Fibroblast of lung (primary cell): ENCODE results near the gene ATP2A1. TPM values are rescaled to one million over a fixed set of nuclear protein-coding genes. Genes with fewer than 3 reads are reported as not detected.

Experiments used
- DNase-seq, 2 donors: peaks; one replicate each; pipeline versions ENCODE4 v3.0.0 to v3.0.0-alpha.2; 2010; ENCODE audit warnings: low read depth in 2 of 2
- H2AFZ ChIP-seq: 2 replicates; pipeline ENCODE4 v1.5.1; 2012; ENCODE audit warnings: low read length, control low read depth, inconsistent platforms
- H3K27ac ChIP-seq: 2 replicates; pipeline ENCODE4 v1.5.1; 2011; ENCODE audit warnings: low read length, control low read depth; ENCODE audit not compliant: insufficient read depth
- H3K27me3 ChIP-seq: 2 replicates; pipeline ENCODE4 v1.5.1; 2011; ENCODE audit warnings: mild to moderate bottlenecking, low read length; ENCODE audit not compliant: control insufficient read depth, insufficient read depth
- H3K36me3 ChIP-seq: 2 replicates; pipeline ENCODE4 v1.5.1; 2011; ENCODE audit warnings: low read length; ENCODE audit not compliant: control insufficient read depth, insufficient read depth
- H3K4me1 ChIP-seq: 2 replicates; pipeline ENCODE4 v1.5.1; 2011; ENCODE audit warnings: low read length; ENCODE audit not compliant: control insufficient read depth, insufficient read depth; ENCODE audit errors: extremely low read depth
- H3K4me2 ChIP-seq: 2 replicates; pipeline ENCODE4 v1.5.1; 2011; ENCODE audit warnings: low read length, control low read depth; ENCODE audit not compliant: insufficient read depth; ENCODE audit errors: extremely low read depth
- H3K4me3 ChIP-seq, 4 experiments: fragments of 200-600 bp in 1 of 4; sonication (generic) in 1 of 4; replicated peaks in 1 of 4; 2 replicates each; pipeline ENCODE4 v1.5.1; 2011 to 2016; ENCODE audit warnings: low read length in 4 of 4, low read depth in 3 of 4, mild to moderate bottlenecking in 3 of 4, control low read depth in 2 of 4, inconsistent platforms in 1 of 4, mixed read lengths in 1 of 4; ENCODE audit not compliant: insufficient read depth in 1 of 4; ENCODE audit errors: control extremely low read depth in 1 of 4
- H3K79me2 ChIP-seq: 2 replicates; pipeline ENCODE4 v1.5.1; 2012; ENCODE audit warnings: mild to moderate bottlenecking, low read length, inconsistent platforms; ENCODE audit not compliant: control insufficient read depth, insufficient read depth
- H3K9ac ChIP-seq: 2 replicates; pipeline ENCODE4 v1.5.1; 2011; ENCODE audit warnings: mild to moderate bottlenecking, low read length, control low read depth; ENCODE audit not compliant: insufficient read depth
- H3K9me3 ChIP-seq: 2 replicates; pipeline ENCODE4 v1.5.1; 2012; ENCODE audit warnings: low read depth, low read length; ENCODE audit not compliant: control insufficient read depth, insufficient read depth
- H4K20me1 ChIP-seq: 2 replicates; pipeline ENCODE4 v1.5.1; 2011; ENCODE audit warnings: low read length; ENCODE audit not compliant: control insufficient read depth, insufficient read depth; ENCODE audit errors: extremely low read depth
- CTCF ChIP-seq, 2 donors: IDR thresholded peaks in 1 of 2; conservative IDR thresholded peaks in 1 of 2; 1 replicate in 1 of 2; 2 replicates in 1 of 2; pipeline ENCODE4 v1.5.1; 2011 to 2012; ENCODE audit warnings: low read length in 2 of 2, control low read depth in 1 of 2, inconsistent platforms in 1 of 2, low read depth in 1 of 2, mild to moderate bottlenecking in 1 of 2
- EZH2 ChIP-seq: IDR thresholded peaks from 2 replicates; pipeline ENCODE4 v1.5.1; 2012; ENCODE audit warnings: low read length, control low read depth, mild to moderate bottlenecking; ENCODE audit errors: missing control alignments
- polyA plus RNA-seq, 2 donors: library from polyadenylated mRNA; depleted of rRNA in 1 of 2; stranded (reverse) in 1 of 2; unstranded in 1 of 2; fragments of >200 nt; gene quantifications; 2 replicates each; pipeline ENCODE4 v1.2.1, GENCODE V29; 2011 to 2012; ENCODE audit warnings: missing spikeins in 1 of 2
- total RNA-seq: library from RNA; depleted of rRNA; stranded (reverse); fragments of >200 nt; gene quantifications from 2 replicates; pipeline ENCODE4 v1.2.1, GENCODE V29; 2014

Gene ATP2A1
- total and polyA plus RNA-seq, 2 donors (not counting 1 experiment from before 2014, with no cell fraction given), result 0.22 to 0.33 TPM

GRCh38 chr16:28932339-28933141 lies 54.3 kb downstream of the ATP2A1 start:
- H3K79me2 ChIP-seq, result no peaks in the 10 kb centered on the region
- H3K27me3 ChIP-seq, result no peaks in the 10 kb centered on the region
- no peaks in the 10 kb centered on the region for H3K9me3 ChIP-seq
- DNase-seq, result no peak
- H3K27ac ChIP-seq, result no peak overlapping the region
- no peaks in the 10 kb centered on the region for H3K4me1 ChIP-seq
- H2AFZ ChIP-seq, result no peak overlapping the region
- no peak overlapping the region for H3K9ac ChIP-seq
- no peaks in the 10 kb centered on the region for H3K36me3 ChIP-seq
- H4K20me1 ChIP-seq, result no peaks in the 10 kb centered on the region
- H3K4me2 ChIP-seq, result no peak overlapping the region
- H3K4me3 ChIP-seq, result no peak overlapping the region
- TF ChIP-seq EZH2 (no peak), CTCF (conservative IDR thresholded peaks at IDR 0.05 in 1 of 2, IDR thresholded peaks at IDR 0.05 in 1 of 2; ENCODE audit: low read depth in 1 of 2, low read length in 2 of 2) (no peak)

GRCh38 chr16:28933171-28933570 lies 54.9 kb downstream of the ATP2A1 start:
- no peak overlapping the region for H2AFZ ChIP-seq
- no peaks in the 10 kb centered on the region for H3K36me3 ChIP-seq
- H3K4me3 ChIP-seq, result no peak overlapping the region
- TF ChIP-seq EZH2 (no peak), CTCF (conservative IDR thresholded peaks at IDR 0.05 in 1 of 2, IDR thresholded peaks at IDR 0.05 in 1 of 2; ENCODE audit: low read depth in 1 of 2, low read length in 2 of 2) (no peak)
- no peaks in the 10 kb centered on the region for H3K9me3 ChIP-seq
- no peaks in the 10 kb centered on the region for H3K79me2 ChIP-seq
- H3K9ac ChIP-seq, result no peak overlapping the region
- H4K20me1 ChIP-seq, result no peaks in the 10 kb centered on the region
- H3K4me1 ChIP-seq, result no peaks in the 10 kb centered on the region
- no peaks in the 10 kb centered on the region for H3K27me3 ChIP-seq
- no peak for DNase-seq
- H3K4me2 ChIP-seq, result no peak overlapping the region
- no peak overlapping the region for H3K27ac ChIP-seq

- H3K9ac ChIP-seq, result no peak overlapping the region
- TF ChIP-seq EZH2 (no peak), CTCF (conservative IDR thresholded peaks at IDR 0.05 in 1 of 2, IDR thresholded peaks at IDR 0.05 in 1 of 2; ENCODE audit: low read depth in 1 of 2, low read length in 2 of 2) (no peak)
- no peaks in the 10 kb centered on the region for H3K27me3 ChIP-seq
- H3K4me1 ChIP-seq, result no peaks in the 10 kb centered on the region
- no peaks in the 10 kb centered on the region for H4K20me1 ChIP-seq
- no peak for DNase-seq
- no peaks in the 10 kb centered on the region for H3K9me3 ChIP-seq
- no peak overlapping the region for H2AFZ ChIP-seq
- H3K4me3 ChIP-seq, result no peak overlapping the region
- H3K36me3 ChIP-seq, result no peaks in the 10 kb centered on the region
- H3K79me2 ChIP-seq, result no peaks in the 10 kb centered on the region
- no peak overlapping the region for H3K4me2 ChIP-seq
- no peak overlapping the region for H3K27ac ChIP-seq
These were observed 57.1 kb downstream of the ATP2A1 start for GRCh38 chr16:28935346-28935745.
